Suprapubic skin (tissue), 3 donors: ENCODE data around the gene TTI1.

Experiments used
- POLR2AphosphoS5 ChIP-seq, 3 donors: sonication (generic); formaldehyde crosslinking; IDR thresholded peaks; one replicate each; pipeline ENCODE4 v1.6.1; 2017; ENCODE audit warnings: antibody characterized with exemption in 3 of 3
- TF ChIP-seq, protein P1 (sequence below), 2 donors: fragments of 200-600 bp in 1 of 2; fragments of 450-650 bp in 1 of 2; sonication (generic) in 1 of 2; IDR thresholded peaks; one replicate each; pipeline ENCODE4 v1.5.1; 2016 to 2019; ENCODE audit warnings: antibody characterized with exemption in 2 of 2, mild to moderate bottlenecking in 1 of 2, moderate library complexity in 1 of 2

DNA sequence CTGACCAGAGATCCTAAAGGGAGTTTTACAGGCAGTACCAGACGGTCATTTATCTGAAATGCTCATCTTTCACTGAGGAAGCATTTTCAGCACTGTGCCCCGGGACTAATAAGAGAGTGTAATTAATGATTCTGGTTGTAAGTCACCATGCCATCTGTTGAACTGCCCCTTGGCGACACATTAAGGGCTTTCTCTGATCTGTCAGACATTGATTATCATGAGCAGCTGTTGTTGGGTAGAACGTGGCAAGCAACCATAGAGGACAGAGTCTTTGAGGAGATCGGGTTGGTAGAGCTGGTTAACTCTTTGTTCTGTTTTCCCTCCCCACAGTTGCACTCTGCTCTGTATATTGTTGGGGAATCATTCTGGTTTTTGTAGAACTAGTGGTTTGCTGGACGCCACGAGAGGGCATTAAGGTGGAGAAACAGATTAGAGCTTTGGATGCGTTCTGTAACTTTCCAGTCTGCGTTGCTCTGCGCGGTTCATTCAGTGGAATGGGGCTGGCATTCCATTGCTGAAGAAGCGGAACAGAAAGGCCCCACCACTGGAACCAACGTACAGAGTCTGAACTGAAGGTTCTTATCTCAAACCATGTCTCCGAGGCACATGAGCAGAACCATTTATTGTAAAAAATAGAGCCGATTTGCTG, 34.6 kb upstream of the TTI1 start:
- TF ChIP-seq POLR2AphosphoS5 (IDR thresholded peaks at IDR 0.05), result no peak
- TF ChIP-seq, protein P1, sequence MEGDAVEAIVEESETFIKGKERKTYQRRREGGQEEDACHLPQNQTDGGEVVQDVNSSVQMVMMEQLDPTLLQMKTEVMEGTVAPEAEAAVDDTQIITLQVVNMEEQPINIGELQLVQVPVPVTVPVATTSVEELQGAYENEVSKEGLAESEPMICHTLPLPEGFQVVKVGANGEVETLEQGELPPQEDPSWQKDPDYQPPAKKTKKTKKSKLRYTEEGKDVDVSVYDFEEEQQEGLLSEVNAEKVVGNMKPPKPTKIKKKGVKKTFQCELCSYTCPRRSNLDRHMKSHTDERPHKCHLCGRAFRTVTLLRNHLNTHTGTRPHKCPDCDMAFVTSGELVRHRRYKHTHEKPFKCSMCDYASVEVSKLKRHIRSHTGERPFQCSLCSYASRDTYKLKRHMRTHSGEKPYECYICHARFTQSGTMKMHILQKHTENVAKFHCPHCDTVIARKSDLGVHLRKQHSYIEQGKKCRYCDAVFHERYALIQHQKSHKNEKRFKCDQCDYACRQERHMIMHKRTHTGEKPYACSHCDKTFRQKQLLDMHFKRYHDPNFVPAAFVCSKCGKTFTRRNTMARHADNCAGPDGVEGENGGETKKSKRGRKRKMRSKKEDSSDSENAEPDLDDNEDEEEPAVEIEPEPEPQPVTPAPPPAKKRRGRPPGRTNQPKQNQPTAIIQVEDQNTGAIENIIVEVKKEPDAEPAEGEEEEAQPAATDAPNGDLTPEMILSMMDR (IDR thresholded peaks at IDR 0.05), result no peak
